ENCODE data around the gene RECQL5.

The RECQL5 gene

DNA sequence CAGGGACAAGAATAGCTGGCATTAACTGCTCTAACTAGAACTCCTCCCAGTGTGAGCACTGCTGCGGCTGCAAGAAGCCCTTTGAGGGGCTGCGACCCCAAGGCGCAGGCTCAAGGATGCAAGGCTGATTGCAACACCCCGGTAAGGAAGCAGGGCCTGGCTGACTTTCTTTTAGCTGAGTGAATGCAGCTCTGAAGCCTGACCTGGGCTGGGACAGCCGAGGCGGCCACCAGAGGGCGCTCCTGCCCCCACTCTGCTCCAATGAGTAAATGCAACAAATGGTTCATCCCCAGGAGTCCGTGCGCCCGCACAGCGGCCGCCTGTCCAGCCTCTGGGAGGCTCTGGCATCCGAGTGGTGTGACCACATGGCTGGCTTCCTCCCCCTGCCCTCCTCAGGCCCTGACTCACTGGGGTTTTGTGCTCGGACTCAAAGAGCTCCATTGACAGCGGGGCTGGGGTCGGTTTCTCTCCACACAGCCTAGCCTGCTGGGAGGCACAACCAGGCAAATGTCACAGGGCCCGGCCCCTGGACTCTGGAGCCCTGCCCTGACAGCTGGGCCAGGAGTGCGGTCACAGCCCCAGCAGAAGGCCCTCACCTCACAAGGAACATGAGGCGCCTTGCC is 34.0 kb downstream of the RECQL5 start, which contains the start of gene SMIM5:
Gene SMIM5 (plus strand): TSS at position 572 of the 623 bp plus-strand sequence. CDS start 6,768 bp downstream, outside the sequence.
- DNase-seq: peak; percentile 63

DNA sequence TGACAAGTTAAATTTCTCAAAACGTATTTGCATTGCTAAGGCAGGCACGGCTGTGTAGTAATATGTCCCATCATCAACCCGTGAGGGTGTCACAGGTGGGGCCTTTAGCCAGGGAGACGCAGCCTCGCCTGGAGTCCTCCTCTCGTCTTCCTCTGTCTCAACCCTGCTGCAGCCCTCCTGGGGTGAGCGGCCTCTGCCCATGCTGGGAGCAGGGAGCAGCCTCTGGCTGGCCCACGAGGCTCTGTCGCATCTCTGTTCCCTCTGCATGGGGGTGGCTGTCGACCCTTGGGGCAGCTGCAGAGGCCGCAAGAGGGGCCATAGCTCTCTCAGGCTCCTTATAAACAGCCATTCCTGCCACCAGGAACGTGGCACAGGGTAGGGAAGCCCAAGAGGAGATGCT is 34.5 kb downstream of the RECQL5 start:
- DNase-seq: no peak

DNA sequence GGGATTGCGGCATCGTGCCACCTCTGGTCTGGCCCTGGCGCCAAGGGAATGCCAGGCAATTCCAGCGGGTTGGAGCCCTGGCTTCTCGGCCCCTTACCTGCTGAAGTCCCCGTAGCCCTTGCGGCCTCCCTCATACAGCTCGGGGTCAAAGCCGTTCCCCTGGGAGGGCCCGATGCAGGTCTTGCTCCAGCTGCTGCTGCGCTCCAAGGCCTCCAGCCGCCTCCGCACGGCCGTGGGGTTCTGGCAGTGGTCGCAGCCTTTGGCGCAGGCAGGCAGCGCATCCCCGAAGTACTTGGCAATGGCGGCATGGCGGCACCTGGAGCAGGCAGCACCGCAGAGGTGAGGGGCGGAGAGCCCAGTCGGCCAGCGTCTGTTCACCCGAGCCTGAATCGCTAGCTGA is 35.6 kb downstream of the RECQL5 start:
- DNase-seq: no peak

DNA sequence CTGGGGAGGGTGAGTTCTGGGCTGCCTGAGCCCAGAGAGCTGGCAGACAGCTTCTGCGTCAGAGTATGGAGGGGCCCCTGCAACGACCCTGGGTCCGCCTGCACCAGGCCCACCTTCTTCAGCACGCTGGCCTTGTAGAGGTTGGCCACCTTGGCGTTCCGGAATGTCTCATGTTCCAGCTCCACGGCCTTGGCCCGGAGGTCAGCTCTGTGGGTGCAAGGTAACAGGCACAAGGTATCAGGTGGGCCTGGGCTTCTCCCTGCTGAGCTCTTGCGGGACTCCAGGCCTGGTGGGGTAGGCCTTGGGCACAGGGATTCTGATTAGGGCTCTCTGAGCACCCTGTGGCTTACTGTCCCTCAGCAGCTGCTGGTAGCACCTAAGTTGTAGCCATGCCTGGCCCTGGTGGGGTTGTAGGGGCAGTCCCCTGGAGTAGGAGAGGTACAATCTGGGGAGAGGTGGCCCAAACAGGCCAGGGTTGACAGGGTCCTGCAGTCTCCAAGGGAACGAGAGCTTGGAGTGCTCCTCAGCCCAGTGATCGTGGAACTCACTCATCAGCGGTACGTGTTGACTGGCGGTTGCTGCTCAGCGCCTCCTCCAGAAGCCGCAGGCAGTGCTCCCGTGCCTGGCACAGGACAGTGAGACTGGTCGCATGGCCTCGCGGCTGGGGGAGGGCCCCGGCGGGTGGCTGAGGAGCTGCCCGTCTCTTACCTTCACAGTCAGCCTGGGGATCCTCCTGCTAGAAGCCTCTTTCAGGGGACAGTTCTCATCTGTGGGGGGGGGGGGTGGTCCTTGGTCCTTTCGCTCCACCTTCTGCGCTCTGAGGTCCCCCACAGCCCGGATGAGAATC is 36.7 kb downstream of the RECQL5 start:
- DNase-seq: no peak

DNA sequence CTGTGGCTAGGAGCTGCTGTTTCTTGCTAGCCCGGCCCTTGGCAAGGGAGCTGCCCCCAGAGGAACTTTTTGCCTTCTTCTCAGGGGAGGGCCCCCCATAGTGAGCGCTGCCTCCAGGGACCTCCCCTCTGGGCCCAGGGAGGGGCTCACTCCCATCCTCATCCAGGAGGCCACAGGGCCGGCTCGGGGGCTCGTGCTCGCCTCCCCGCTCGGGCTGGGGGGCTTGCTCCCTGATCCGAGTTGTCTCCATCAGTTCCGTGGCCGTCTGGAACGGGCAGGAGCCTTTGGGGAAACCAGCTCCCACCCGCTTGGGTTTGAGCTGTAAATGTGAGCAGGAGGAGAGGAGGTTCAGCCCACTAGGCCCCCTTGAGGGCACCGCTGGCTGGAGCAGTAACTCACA is 37.8 kb downstream of the RECQL5 start:
- DNase-seq: no peak

DNA sequence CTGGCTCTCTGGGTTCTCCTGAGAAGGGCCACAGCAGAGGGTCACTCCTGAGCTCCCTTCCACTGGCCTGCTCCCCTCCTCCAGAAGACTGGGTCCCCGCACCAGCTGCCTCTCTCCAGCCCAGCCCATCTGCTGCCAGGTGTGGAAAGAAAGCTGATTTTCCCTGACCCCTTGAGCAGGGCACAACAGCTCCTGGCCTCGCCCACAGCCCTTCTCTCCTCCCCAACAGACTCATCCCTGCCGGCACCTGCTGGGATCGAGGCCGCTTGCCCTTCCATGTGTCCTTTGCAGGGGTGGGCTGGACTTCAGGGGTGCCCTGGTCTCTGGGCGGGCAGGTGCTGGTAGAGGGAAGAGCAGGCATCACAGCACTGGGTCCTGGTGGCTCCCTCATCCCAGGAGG is 38.5 kb downstream of the RECQL5 start:
- no peak for DNase-seq

DNA sequence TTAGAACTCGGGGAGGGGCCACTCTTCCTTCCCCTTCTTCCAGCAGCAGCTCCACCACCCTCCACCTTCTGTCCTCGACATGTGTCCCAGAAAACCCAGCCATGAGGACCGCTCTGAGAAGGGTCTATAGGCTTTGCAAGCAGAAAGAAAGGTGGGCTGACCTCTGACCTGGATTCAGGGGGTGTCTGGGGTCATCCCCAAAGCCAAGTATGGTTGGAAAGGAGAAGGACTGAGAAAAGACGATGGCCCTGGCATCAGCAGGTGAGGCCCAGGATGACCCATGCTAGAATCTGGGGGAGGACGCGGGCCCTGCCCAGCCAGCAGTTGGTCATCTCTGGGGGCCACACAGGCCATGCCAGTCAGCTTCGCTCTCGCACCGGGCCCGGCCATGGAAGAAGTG is 39.9 kb downstream of the RECQL5 start:
- no peak for DNase-seq

DNA sequence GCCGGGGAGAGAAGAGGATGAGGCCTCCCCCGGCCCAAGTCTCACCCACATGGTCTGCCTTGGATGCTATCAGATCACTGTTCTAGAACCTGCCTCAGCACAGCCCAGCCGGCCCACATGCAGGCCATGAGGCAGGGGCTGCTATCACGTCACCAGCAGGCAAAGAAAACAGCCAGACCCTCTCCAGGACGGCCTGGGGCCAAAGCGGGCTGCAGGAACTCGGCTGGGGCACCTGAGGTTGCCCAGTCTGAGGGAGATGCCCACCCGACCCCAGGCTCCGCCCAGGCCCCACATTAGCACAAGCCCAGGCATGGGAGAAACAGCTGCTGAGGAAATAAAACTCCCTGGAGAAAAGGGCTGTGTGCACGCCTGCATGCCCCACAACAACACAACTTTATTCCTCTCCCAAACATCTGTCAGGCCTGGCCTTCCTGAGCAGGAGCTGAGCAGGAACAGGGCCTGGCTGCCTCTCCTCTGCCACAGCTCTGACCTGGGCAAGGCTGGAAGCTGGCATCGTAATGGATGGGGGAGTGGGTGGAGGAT is 40.4 kb downstream of the RECQL5 start:
- no peak for DNase-seq

DNA sequence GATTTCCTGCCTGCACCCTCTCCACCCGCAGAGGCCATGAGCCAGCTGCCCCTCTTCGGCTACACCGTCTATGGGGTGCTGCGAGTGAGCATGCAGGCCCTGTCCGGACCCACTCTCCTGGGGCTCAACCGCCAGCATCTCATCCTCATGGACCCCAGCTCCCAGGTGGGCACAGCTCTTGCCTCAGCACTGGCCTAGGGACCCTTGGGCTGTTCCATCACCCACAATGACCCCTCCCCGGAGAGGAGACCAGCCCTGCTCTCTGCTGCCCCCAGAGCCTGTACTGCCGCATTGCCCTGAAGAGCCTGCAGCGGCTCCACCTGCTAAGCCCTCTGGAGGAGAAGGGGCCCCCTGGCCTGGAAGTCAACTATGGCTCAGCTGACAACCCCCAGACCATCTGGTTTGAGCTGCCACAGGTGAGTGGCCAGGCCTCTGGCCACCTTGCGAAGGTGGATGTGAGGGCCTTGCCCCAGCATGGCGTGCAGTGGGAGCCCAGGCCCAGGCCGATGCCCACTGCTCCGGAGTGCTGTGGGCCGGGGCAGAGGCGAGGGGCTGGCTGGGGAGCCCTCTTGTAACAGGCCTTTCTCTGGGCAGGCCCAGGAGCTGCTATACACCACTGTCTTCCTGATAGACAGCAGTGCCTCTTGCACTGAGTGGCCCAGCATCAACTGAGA is 41.0 kb downstream of the RECQL5 start:
- DNase-seq: no peak

DNA sequence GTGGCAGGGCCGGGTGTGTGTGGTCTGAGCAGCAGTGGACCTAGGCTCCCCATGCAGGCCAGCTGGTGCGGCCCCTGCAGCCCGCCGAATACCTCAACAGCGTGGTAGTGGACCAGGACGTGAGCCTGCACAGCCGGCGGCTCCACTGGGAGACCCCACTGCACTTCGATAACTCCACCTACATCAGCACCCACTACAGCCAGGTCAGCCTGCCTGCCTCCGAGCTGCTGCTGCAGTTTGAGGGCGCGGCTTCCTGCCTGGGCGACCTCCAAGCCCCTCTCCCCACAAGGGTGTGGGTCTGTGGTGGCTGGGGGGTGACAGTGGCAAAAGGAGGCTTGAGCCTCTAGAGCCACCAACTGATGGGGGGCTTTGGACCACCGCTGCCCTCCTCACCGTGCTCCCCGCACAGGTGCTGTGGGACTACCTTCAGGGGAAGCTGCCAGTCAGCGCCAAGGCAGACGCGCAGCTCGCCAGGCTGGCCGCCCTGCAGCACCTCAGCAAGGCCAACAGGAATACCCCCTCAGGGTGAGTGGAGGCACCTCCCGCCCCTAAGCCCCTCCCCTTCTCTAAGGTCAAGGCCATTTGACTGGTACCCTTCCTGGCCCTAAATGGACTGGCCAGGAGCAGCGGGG is 42.1 kb downstream of the RECQL5 start:
- DNase-seq: no peak

DNA sequence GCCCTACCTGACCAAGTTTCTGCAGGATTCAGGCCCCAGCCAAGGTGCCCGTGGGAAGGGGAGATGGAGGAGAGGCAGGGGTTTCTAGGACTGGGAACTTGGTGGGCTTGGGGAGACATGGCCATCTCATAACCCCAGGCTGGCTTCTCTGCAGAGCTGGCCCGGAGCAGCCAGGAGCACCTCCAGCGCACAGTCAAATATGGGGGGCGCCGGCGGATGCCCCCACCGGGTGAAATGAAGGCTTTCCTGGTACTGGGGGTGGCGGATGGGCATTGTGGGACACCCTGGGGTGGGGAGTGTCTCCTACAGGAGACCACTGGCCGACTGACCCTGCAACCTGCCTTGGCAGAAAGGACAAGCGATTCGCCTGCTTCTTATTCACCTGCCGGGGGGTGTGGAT is 42.9 kb downstream of the RECQL5 start:
- no peak for DNase-seq

DNA sequence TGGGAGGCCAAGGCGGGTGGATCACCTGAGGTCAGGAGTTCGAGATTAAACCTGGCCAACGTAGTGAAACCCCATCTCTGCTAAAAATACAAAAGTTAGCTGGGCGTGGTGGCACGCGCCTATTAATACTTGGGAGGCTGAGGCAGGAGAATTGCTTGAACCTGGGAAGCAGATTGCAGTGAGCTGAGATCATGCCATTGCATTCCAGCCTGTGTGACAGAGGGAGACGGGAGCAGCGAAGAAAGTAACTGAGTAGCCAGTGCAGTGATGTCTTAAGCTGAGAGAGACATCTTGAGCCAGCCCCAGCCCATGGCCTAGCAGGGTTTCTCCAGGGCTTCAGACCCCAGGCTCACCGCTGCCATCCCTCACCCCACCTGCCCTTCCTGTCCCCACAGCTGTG is 43.6 kb downstream of the RECQL5 start:
- DNase-seq: no peak

DNA sequence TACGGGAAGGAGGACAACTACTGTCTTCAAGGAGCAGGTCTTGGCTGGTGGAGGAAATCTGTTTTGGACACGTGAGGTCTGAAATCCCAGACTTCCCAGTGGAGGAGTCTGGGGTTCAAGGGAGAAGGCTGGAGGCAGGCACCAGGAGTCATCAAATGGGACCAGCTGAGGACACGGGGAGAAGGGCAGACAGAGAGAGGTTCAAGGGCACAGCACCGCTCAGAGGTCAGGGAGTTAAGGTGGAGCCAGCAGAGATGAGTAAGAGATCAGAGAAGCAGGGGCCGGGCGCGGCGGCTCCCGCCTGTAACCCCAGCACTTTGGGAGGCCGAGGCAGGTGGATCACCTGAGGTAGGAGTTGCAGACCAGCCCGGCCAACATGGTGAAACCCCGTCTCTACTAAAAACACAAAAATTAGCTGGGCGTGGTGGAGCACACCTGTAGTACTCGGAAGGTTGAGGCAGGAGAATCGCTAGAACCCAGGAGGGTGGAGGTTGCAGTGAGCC is 44.1 kb downstream of the RECQL5 start:
- no peak for DNase-seq

DNA sequence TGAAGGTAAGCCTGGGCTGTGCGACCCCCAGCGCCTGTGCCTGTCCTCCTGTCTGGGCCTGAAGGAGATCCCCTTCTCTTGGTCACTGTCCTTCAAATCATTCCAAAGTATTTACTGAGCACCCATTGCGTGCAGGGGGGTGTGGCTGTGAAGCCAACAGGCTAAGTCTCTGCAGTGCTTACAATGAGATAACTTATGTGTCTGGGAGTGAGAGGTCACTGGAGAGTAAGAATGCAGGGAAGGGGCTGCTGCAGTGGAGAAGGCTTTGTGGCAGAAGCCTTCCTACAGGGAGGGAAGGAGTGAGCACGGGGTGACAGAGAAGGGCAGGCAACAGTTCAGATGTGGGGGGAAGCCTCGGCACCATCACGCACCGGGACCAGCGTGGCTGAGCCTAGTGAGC is 44.9 kb downstream of the RECQL5 start:
- no peak for DNase-seq

DNA sequence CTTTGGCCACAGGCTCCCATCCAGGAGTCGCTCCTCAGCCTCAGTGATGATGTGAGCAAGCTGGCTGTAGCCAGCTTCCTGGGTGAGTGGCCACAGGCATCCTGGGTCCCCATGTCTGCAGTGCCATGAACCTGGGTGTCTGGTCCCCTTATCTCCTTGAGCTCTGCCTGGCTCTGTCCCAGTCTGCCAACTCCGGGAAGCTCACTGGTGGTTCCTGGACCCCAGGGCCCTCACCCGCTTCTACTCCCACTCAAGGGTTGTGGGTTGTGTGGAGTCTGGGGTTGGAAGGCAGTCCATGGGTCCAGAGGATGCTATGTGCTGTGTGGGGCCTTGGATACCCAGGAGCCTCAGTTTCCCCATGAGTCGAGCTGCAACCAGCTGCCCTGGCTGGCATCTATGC is 45.5 kb downstream of the RECQL5 start:
- DNase-seq: no peak

DNA sequence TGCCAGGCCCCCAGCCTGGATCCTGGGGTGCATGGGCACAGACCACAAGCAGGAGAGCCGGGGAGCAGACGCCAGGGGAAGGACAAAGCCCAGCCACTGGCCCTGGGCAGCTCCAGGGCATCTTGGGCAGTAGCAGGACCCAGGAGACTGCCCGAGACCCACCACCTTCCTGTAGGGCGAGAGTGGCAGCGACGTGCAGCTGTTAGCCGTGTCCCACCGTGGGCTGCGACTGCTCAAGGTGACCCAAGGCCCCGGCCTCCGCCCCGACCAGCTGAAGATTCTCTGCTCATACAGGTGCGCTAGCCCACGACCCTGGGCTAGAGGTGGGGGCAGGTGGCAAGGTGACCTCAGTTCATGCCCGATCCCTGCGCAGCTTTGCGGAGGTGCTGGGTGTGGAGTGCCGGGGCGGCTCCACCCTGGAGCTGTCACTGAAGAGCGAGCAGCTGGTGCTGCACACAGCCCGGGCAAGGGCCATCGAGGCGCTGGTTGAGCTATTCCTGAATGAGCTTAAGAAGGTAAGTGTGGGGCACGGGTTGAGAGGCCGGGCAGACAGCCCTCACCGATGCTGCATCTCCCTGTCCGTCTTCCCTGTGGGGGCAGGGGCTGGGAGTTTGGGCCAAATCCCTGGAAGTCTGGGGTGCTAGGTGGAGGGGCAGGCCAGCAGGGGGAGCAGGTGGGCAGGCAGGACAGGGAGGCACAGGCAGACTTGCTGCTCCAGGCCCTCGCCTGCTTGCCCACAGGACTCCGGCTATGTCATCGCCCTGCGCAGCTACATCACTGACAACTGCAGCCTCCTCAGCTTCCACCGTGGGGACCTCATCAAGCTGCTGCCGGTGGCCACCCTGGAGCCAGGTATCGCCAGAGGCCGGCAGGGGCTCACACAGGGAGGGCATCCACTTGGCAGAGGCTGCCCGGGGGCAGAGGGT is 47.2 kb downstream of the RECQL5 start:
- no peak for DNase-seq

DNA sequence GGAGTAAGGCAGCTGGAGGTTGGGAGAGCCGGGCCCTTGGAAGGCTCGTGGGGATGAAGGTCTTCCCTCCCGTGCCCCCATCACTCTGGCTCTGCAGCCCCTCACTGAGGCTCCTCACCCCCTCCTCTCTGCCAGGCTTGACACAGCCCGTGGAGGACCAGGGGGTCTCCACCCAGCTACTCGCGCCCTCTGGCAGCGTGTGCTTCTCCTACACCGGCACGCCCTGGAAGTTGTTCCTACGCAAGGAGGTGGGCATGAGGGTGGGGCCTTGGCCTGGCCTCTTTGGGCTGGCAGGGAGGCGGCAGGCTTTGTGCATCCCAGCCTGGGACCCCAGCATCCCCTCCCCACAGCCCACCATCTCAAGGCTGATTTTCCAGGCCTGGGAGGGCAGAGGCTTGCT is 49.3 kb downstream of the RECQL5 start:
- DNase-seq: no peak

DNA sequence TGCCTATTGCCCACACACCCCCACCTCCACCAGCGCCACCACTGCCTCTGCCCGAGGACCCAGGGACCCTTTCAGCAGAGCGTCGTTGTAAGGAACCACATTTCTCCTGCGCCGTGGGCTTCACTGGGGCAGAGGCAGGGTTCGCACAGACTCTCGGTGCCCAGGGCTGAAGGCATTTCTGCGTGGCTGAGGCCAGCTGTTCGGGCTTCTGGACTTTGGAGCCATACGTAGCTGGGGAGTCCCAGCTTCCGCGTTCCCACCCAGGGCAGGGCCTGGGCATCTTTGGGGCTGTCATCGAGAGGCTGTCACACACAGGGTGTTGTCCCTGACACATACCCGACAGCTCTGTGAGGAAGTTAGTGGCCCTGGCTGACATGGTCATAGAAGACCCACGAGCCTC is 49.7 kb downstream of the RECQL5 start:
- no peak for DNase-seq

DNA sequence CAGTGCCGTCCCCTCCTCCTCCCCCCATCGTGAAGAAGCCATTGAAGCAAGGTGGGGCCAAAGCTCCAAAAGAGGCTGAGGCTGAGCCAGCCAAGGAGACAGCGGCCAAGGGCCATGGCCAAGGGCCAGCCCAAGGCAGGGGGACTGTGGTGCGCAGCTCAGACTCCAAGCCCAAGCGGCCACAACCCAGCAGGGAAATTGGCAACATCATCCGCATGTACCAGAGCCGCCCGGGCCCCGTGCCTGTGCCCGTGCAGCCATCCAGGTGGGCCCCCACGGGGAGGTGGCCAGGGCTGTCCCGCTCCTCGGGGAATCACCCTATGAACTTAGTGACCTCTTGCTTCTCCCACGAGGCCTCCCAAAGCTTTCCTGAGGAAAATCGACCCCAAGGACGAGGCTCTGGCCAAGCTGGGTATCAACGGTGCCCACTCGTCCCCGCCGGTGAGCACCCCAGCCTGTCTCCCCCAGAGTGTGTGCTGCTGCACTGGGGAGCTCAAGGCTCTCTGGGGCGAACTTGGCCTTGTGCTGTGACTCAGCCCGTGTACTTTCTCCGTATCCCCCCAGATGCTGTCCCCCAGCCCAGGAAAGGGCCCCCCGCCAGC is 50.3 kb downstream of the RECQL5 start:
- no peak for DNase-seq

DNA sequence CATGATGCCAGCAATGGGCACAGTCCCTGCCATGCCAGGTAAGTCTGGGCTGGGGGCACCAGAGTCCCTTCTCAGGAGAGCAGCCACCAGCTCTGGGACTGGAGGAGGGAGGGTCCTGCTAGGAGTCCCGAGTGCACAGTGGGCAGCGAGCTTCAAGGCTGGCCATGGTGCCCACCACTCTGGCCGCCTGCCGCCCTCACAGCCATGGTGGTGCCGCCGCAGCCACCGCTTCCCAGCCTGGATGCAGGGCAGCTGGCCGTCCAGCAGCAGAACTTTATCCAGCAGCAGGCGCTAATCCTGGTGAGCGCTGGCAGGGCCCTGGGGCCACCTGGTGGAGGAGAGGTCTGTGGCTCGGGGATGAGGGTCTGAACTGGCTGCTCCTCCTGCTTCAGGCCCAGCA is 51.7 kb downstream of the RECQL5 start:
- DNase-seq: no peak

DNA sequence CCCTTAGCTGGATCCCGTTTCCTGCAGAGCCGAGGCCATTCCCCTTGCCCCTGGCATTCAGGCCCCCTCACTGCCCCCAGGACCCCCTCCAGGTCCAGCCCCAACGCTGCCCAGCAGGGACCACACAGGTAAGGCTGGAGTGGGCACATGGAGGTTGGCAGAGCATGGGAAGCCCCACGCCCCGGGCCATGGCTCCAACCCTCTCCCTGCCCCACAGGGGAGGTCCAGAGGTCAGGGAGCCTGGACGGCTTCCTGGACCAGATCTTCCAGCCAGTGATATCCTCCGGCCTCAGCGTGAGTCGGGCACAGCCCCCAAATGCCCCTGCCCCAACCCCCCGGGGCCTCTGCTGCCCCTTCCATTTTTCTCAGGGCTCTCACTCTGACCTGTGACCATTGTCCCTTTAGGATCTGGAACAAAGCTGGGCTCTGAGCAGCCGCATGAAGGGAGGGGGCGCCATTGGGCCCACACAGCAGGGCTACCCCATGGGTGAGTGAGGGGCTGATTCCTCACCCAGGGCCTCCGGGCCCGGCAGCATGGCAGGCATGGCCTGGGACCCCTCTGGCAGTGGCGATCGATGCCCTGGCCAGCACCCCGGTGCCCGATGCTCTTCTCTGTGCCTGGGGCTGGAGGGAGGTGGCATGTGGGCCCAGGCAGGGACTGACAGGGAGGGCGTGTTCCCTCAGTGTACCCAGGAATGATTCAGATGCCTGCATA is 52.2 kb downstream of the RECQL5 start:
- DNase-seq: no peak

Measured in activated effector memory CD4-positive, alpha-beta T cell treated with Interleukin-2 at 50 U/mL for 16 hours (primary cell).